H9 (cell line): ENCODE measurements around the gene NCAN. TPM values are rescaled to one million over a fixed set of nuclear protein-coding genes. Genes with fewer than 3 reads are reported as not detected.

Source experiments
- DNase-seq: peaks from one replicate; pipeline ENCODE4 v3.0.0-alpha.2; 2017
- H2AFZ ChIP-seq: one replicate; pipeline ENCODE4 v1.6.1; 2013; ENCODE audit warnings: mild to moderate bottlenecking, low read length, control low read depth, moderate library complexity
- H2AK5ac ChIP-seq: 2 replicates; pipeline ENCODE4 v1.6.1; 2013; ENCODE audit warnings: low read length, control low read depth, mixed read lengths; ENCODE audit not compliant: insufficient read length
- H2BK120ac ChIP-seq: one replicate; pipeline ENCODE4 v1.6.1; 2013; ENCODE audit warnings: low read depth, mild to moderate bottlenecking, low read length, control low read depth, inconsistent platforms; ENCODE audit not compliant: poor library complexity, severe bottlenecking
- H2BK12ac ChIP-seq: 2 replicates; pipeline ENCODE4 v1.6.1; 2013; ENCODE audit warnings: low read length, control low read depth, mixed read lengths, low read depth; ENCODE audit not compliant: insufficient read length
- H2BK15ac ChIP-seq: 2 replicates; pipeline ENCODE4 v1.6.1; 2013; ENCODE audit warnings: low read depth, low read length, control low read depth
- H2BK20ac ChIP-seq: one replicate; pipeline ENCODE4 v1.6.1; 2013; ENCODE audit warnings: low read depth, mild to moderate bottlenecking, low read length, control low read depth, inconsistent platforms; ENCODE audit not compliant: poor library complexity, severe bottlenecking
- H2BK5ac ChIP-seq: 2 replicates; pipeline ENCODE4 v1.6.1; 2013; ENCODE audit warnings: low read length, control low read depth, mixed read lengths; ENCODE audit not compliant: insufficient read length
- H3K14ac ChIP-seq: 2 replicates; pipeline ENCODE4 v1.6.1; 2013; ENCODE audit warnings: low read length, control low read depth; ENCODE audit not compliant: insufficient read depth
- H3K18ac ChIP-seq: 2 replicates; pipeline ENCODE4 v1.6.1; 2013; ENCODE audit warnings: low read depth, mild to moderate bottlenecking, mixed read lengths, low read length, control low read depth; ENCODE audit not compliant: insufficient read length
- H3K23ac ChIP-seq: 2 replicates; pipeline ENCODE4 v1.6.1; 2013; ENCODE audit warnings: low read length, control low read depth, mixed read lengths, low read depth; ENCODE audit not compliant: insufficient read length
- H3K23me2 ChIP-seq: 2 replicates; pipeline ENCODE4 v1.6.1; 2013; ENCODE audit warnings: low read depth, mild to moderate bottlenecking, mixed read lengths, low read length, control low read depth; ENCODE audit not compliant: insufficient read length, poor library complexity, severe bottlenecking
- H3K27ac ChIP-seq: 2 replicates; pipeline ENCODE4 v1.5.1; 2013; ENCODE audit warnings: low read length, control low read depth, mixed read lengths, low read depth; ENCODE audit not compliant: insufficient read length
- H3K27me3 ChIP-seq: 2 replicates; pipeline ENCODE4 v1.6.1; 2013; ENCODE audit warnings: low read length, control low read depth, inconsistent platforms; ENCODE audit not compliant: insufficient read depth
- H3K4ac ChIP-seq: 2 replicates; pipeline ENCODE4 v1.6.1; 2013; ENCODE audit warnings: low read depth, mild to moderate bottlenecking, control low read depth, inconsistent platforms, low read length, moderate library complexity
- H3K4me1 ChIP-seq: 2 replicates; pipeline ENCODE4 v1.6.1; 2013; ENCODE audit warnings: low read length, control low read depth, inconsistent platforms; ENCODE audit not compliant: insufficient read depth
- H3K4me2 ChIP-seq: 2 replicates; pipeline ENCODE4 v1.6.1; 2013; ENCODE audit warnings: low read length, control low read depth, mixed read lengths; ENCODE audit not compliant: insufficient read length, insufficient read depth
- H3K56ac ChIP-seq: 2 replicates; pipeline ENCODE4 v1.6.1; 2013; ENCODE audit warnings: low read depth, mild to moderate bottlenecking, mixed read lengths, low read length, control low read depth; ENCODE audit not compliant: insufficient read length
- H3K79me1 ChIP-seq: 2 replicates; pipeline ENCODE4 v1.6.1; 2013; ENCODE audit warnings: low read depth, mild to moderate bottlenecking, moderate library complexity, low read length, control low read depth, inconsistent platforms; ENCODE audit not compliant: insufficient read depth, poor library complexity, severe bottlenecking
- H3K79me2 ChIP-seq: 2 replicates; pipeline ENCODE4 v1.6.1; 2013; ENCODE audit warnings: low read length, control low read depth, inconsistent platforms; ENCODE audit not compliant: insufficient read depth
- H3K9ac ChIP-seq: 2 replicates; pipeline ENCODE4 v1.6.1; 2013; ENCODE audit warnings: low read length, control low read depth, mixed read lengths; ENCODE audit not compliant: insufficient read length; ENCODE audit errors: extremely low read depth
- H3K9me3 ChIP-seq: one replicate; pipeline ENCODE4 v1.6.1; 2013; ENCODE audit warnings: low read depth, low read length, inconsistent platforms; ENCODE audit not compliant: control insufficient read depth
- H3T11ph ChIP-seq: one replicate; pipeline ENCODE4 v1.6.1; 2013; ENCODE audit warnings: mild to moderate bottlenecking, low read length, control low read depth, inconsistent platforms
- H4K20me1 ChIP-seq: one replicate; pipeline ENCODE4 v1.6.1; 2013; ENCODE audit not compliant: control insufficient read depth, insufficient read length, insufficient read depth
- H4K5ac ChIP-seq: 2 replicates; pipeline ENCODE4 v1.6.1; 2013; ENCODE audit warnings: low read depth, mild to moderate bottlenecking, mixed read lengths, low read length, control low read depth; ENCODE audit not compliant: insufficient read length
- H4K8ac ChIP-seq: replicated peaks from 2 replicates; pipeline ENCODE4 v1.6.1; 2013; ENCODE audit warnings: low read length, control low read depth, mixed read lengths, low read depth; ENCODE audit not compliant: insufficient read length
- H4K91ac ChIP-seq: 2 replicates; pipeline ENCODE4 v1.6.1; 2013; ENCODE audit warnings: low read depth, mild to moderate bottlenecking, moderate library complexity, mixed read lengths, low read length, control low read depth; ENCODE audit not compliant: insufficient read length
- H3K27ac Mint-ChIP-seq, 3 experiments: 2 replicates in 2 of 3; 3 replicates in 1 of 3; pipeline ENCODE4 v1.8.0; 2020 to 2021; ENCODE audit warnings: mixed read lengths in 3 of 3, mild to moderate bottlenecking in 1 of 3, moderate library complexity in 1 of 3
- H3K27me3 Mint-ChIP-seq: 2 replicates; pipeline ENCODE4 v1.8.0; 2021; ENCODE audit warnings: low read depth, mild to moderate bottlenecking, moderate library complexity, mixed read lengths
- H3K36me3 Mint-ChIP-seq, 3 experiments: 2 replicates in 2 of 3; 3 replicates in 1 of 3; pipeline ENCODE4 v1.8.0; 2020 to 2021; ENCODE audit warnings: low read depth in 3 of 3, mixed read lengths in 3 of 3; ENCODE audit not compliant: insufficient read depth in 1 of 3
- H3K4me1 Mint-ChIP-seq, 2 experiments: 2 replicates each; pipeline ENCODE4 v1.8.0; 2020; ENCODE audit warnings: mixed read lengths in 2 of 2
- H3K4me3 Mint-ChIP-seq, 2 experiments: 2 replicates in 1 of 2; 3 replicates in 1 of 2; pipeline ENCODE4 v1.8.0; 2020 to 2021; ENCODE audit warnings: mild to moderate bottlenecking in 2 of 2, mixed read lengths in 2 of 2, moderate library complexity in 1 of 2
- H3K9me3 Mint-ChIP-seq, 2 experiments: 2 replicates in 1 of 2; 3 replicates in 1 of 2; pipeline ENCODE4 v1.8.0; 2020; ENCODE audit warnings: mild to moderate bottlenecking in 2 of 2, mixed read lengths in 2 of 2, moderate library complexity in 1 of 2
- WGBS: extraction: QIAGEN DNeasy Blood & Tissue Kit; methylation state at CpG from one replicate; pipeline ENCODE4 v1.1.7; 2013; ENCODE audit warnings: missing lambda C conversion rate, low lambda C conversion rate, mixed read lengths; ENCODE audit not compliant: insufficient read length; ENCODE audit errors: extremely low coverage; 5-methylcytosine and 5-hydroxymethylcytosine counted together
- total RNA-seq: library from RNA; stranded (reverse); gene quantifications from 2 replicates; pipeline ENCODE4 v1.2.1, GENCODE V29; 2021
- TF ChIP-seq, protein P1 (sequence below): fragments of 200-600 bp; sonication (generic); conservative IDR thresholded peaks from 3 replicates; pipeline ENCODE4 v1.8.0; 2021; ENCODE audit warnings: antibody characterized with exemption, mild to moderate bottlenecking

Gene NCAN
- total RNA-seq, 1 experiment from 2014 or later: 1.6 TPM

GRCh38 chr19:19170053-19170872 lies 41.5 kb upstream of the NCAN start, which contains the start of gene MEF2B:
Gene MEF2B, minus strand, starts transcription at chr19:19170263. Its CDS starts 19,528 bp downstream, at chr19:19150735.
- no peak within 1 kb of the TSS for H3T11ph ChIP-seq
- no peak within 1 kb of the TSS for H3K14ac ChIP-seq
- Mint-ChIP-seq H3K27me3 (peaks cover 68% of the 10 kb centered on the region), H3K9me3 (no peaks in the 10 kb centered on the region), H3K27ac (peak within 1 kb of the TSS in 1 of 3 experiments; percentile 18; a peak in 2 of 7 replicates), H3K4me3 (peak within 1 kb of the TSS; percentile 56 to 77), H3K36me3 (no peaks in the 10 kb centered on the region; a peak in 1 of 7 replicates), H3K4me1 (peaks cover 18 to 39% of the 10 kb centered on the region in 2 experiments)
- no CpG with 5 or more reads among the region's 56 CpGs for WGBS
- H3K4ac ChIP-seq: no peak within 1 kb of the TSS
- H3K23me2 ChIP-seq: no peaks in the 10 kb centered on the region
- peak; percentile 94 for DNase-seq
- H3K9me3 ChIP-seq: no peaks in the 10 kb centered on the region
- H2BK12ac ChIP-seq: no peak within 1 kb of the TSS
- no peaks in the 10 kb centered on the region for H4K20me1 ChIP-seq
- no peak within 1 kb of the TSS for H3K56ac ChIP-seq
- H4K5ac ChIP-seq: no peak within 1 kb of the TSS
- no peaks in the 10 kb centered on the region for H3K79me1 ChIP-seq
- H3K23ac ChIP-seq: no peak within 1 kb of the TSS
- no peak within 1 kb of the TSS for H2BK20ac ChIP-seq
- H3K27me3 ChIP-seq: peaks cover 6% of the 10 kb centered on the region; the same call in 1 of the 2 replicates
- no peak within 1 kb of the TSS for H3K27ac ChIP-seq
- H3K4me1 ChIP-seq: no peaks in the 10 kb centered on the region
- H2BK120ac ChIP-seq: no peak within 1 kb of the TSS
- no peak within 1 kb of the TSS for H2AFZ ChIP-seq
- H3K4me2 ChIP-seq: peak within 1 kb of the TSS; percentile 41
- no peak within 1 kb of the TSS for H4K8ac ChIP-seq
- H2BK5ac ChIP-seq: no peak within 1 kb of the TSS
- H3K18ac ChIP-seq: no peak within 1 kb of the TSS
- H2AK5ac ChIP-seq: no peak within 1 kb of the TSS
- no peak within 1 kb of the TSS for H2BK15ac ChIP-seq
- TF ChIP-seq, protein P1, sequence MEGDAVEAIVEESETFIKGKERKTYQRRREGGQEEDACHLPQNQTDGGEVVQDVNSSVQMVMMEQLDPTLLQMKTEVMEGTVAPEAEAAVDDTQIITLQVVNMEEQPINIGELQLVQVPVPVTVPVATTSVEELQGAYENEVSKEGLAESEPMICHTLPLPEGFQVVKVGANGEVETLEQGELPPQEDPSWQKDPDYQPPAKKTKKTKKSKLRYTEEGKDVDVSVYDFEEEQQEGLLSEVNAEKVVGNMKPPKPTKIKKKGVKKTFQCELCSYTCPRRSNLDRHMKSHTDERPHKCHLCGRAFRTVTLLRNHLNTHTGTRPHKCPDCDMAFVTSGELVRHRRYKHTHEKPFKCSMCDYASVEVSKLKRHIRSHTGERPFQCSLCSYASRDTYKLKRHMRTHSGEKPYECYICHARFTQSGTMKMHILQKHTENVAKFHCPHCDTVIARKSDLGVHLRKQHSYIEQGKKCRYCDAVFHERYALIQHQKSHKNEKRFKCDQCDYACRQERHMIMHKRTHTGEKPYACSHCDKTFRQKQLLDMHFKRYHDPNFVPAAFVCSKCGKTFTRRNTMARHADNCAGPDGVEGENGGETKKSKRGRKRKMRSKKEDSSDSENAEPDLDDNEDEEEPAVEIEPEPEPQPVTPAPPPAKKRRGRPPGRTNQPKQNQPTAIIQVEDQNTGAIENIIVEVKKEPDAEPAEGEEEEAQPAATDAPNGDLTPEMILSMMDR: no peak
- H4K91ac ChIP-seq: no peak within 1 kb of the TSS
- H3K79me2 ChIP-seq: no peaks in the 10 kb centered on the region
- H3K9ac ChIP-seq: no peak within 1 kb of the TSS
